RPMI7951 (cell line): Measurements from ENCODE around the gene BFSP1. TPM values are rescaled to one million over a fixed set of nuclear protein-coding genes. Genes with fewer than 3 reads are reported as not detected.
A peak's percentile ranks its signal among the peaks of the same experiment; 100 is the strongest.

Source experiments
- DNase-seq: peaks from one replicate; pipeline ENCODE4 v3.0.0-alpha.2; 2012; ENCODE audit warnings: low read depth
- total RNA-seq: library from RNA; depleted of rRNA; stranded (reverse); fragments of >200 nt; shearing (Covaris generic); gene quantifications from 2 replicates; pipeline ENCODE4 v1.2.3, GENCODE V29; 2014; rRNA removed

The BFSP1 gene
- total RNA-seq, 1 experiment from 2014 or later: 3.0 TPM

DNA sequence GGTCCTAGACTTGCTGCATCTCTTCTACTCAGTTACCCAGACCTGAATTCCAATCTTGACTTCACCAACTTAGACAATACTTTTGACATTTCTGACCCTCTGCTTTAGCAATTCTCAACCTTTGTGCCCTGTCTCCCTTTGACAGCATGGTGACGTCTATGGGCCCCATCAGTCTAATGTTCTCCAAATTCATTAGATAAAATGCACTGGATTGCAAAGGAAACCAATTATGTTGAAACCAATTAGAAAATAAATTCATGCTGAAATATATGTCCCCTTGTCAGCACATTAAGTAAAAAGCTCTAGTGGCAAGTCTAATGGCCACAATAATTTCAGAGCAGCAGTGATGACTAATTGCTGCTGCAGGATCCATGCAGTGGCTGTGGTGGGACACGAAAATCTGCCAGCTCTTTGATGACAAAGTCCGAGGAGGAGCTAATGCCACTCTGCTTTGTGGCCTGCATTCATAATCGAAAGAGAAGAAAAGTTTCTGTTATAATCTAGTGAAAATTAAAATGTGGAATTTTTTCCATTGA, 64.0 kb downstream of the BFSP1 start:
- DNase-seq: no peak

DNA sequence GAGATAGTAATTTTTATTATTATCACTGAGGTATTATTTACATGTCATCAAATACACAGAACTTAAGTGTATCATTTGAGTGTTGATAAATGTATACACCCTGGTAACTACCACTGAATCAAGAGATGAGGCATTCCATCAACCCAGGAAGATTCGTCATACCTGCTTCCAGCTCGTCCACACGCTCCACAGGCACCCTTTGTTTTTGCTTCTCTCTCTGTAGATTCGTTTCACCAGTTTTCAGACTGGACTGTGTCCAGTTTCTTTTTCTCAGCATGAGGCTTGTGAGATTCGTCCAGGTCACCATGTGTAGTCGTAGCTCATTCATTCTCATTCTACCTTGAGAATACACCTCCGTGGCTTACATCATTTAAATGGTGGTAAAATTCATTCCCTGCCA, 64.5 kb downstream of the BFSP1 start:
- DNase-seq: no peak

- no peak for DNase-seq
Measured at GRCh38 chr20:17465236-17465635, 65.9 kb downstream of the BFSP1 start.

- DNase-seq: no peak
Measured at GRCh38 chr20:17463711-17464110, 67.5 kb downstream of the BFSP1 start.

DNA sequence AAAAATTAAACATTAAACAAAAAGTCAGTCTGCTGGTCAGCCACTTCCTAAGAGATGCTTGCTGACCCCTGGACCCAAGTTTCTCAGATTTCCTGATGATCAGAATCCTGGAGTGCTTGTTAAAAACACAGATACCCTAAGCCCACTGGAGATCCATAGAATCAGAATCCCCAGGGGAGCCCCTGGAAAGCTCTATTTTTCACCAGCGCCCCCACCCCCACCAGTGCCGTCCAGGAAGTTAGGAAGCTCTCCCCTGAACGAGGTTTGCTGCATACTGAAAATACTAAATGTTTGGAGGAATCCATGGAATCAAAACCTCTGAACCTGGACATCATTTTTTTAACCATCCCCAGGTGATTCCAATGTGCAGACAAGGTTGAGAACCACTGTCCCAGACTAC, 69.2 kb downstream of the BFSP1 start:
- DNase-seq: no peak

GRCh38 chr20:17460119-17460518, 71.1 kb downstream of the BFSP1 start:
- peak; percentile 34 for DNase-seq

DNA sequence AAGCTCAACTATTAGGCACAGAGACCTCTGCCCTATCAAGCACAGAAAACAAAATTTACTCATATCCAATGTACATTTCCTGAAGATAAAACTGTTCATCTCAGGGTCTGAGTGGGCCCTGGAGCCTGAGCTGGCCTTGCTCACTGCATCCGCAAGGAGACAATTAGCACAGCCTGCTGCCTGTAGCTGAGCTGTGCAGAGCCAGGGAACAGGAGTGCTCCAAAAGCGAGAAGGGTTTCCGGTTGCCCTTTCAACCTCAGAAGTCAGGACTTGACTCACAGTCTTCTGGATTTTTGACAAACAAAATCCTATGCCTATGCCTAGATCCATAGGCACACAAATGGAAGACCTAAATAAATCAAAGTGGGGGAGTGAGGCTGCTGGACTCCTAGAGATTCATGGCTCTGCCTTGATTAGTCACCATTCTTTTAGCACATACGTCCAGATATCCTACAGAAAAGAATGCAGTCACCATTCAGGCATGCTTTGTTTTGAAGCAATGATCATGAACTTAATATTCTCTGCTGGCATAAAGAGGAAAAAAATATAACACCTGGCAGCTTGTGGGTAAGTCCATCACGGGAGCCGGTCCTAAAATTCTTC, 73.5 kb downstream of the BFSP1 start:
- no peak for DNase-seq

DNA sequence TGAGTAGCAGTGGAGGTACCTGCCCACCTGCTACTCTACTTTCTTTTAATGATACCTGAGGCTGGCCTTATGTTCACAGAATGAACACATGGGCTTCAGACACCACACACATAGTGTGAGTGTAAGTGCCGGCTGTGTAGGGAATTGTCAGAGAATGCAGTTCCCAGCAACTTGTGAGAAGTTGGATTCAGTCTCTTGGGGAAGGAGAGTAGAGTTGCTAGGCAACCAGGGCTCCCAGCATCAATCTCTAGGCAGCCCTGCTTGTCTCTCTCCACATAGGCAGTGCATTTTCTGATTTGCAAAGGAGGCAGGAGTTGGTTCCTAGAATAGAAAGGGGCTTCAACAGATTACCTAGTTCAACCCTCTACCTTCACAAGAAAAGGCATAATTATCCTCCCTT, 74.1 kb downstream of the BFSP1 start:
- DNase-seq: no peak

- peak; percentile 27 for DNase-seq
Measured at GRCh38 chr20:17456279-17456678, 74.9 kb downstream of the BFSP1 start.

- DNase-seq: no peak
Measured at GRCh38 chr20:17453592-17453991, 77.6 kb downstream of the BFSP1 start.

GRCh38 chr20:17452441-17452840, 78.7 kb downstream of the BFSP1 start:
- no peak for DNase-seq

GRCh38 chr20:17449031-17449430, 82.1 kb downstream of the BFSP1 start:
- no peak for DNase-seq

GRCh38 chr20:17448071-17448470, 83.1 kb downstream of the BFSP1 start:
- DNase-seq: no peak

DNA sequence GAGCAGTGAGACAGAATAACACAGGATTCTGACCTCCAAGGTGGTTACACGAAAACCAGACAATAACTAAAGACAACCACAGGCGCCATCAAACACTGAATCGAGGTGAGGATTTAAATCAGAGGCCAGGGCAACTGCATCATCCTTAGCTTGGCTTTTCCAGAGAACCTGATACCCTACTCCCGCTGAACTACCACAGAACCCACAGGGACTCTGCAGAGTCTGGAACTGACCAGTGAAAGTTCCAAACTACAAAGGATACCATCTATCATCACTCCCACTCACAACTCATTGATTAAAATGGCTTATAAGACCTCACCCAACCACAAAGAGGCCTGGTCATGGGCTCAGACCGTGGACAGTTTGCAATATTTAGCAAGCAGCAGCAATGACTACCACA, 85.0 kb downstream of the BFSP1 start:
- no peak for DNase-seq

DNA sequence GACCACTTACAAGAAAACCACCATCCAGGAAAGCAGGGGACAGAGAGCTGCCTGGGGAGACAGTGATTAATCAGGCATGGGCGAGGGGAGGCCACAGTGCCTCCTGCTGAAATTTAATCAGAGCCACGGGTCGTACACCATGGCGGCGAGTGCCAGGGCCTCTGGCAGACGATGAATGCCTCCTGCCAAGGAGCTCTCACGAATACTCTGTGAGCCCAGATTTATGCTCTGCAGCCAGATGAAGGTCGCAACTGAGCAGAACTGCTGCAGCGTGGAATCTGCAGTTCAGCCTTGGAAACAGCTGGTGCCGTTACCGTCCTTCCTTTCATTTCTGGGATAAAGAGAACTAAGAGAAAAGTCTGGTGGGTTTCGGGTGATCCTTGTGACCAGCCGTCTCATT, 85.6 kb downstream of the BFSP1 start:
- DNase-seq: no peak

DNA sequence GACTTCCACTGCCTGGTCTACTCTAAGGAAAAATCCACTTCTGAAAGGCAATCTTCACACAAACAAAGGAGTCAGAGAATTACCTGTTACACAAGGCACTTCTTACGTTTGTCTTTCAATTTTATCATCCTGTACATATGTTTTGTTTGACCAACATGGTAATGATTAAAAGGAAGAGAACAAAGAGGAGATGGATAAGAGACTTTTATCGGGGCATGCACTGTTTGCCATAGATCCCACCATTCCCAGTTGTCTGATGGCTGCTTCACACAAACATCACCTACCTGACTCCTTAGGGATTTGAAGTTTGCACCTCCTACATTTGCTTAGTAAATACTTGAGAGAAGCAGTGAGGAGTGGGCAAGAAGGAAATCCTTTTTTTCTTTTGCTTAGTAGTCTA, 87.1 kb downstream of the BFSP1 start:
- no peak for DNase-seq

Other genes starting within 250 kb of the BFSP1 start
- gene DSTN, start 38.7 kb upstream of the BFSP1 start, total RNA-seq: 541 and 689 TPM in 2 replicates
- 86.9 and 116 TPM in 2 replicates for gene RRBP1, start 150.9 kb upstream of the BFSP1 start, total RNA-seq
- not detected in 2 replicates for gene BANF2, start 168.6 kb upstream of the BFSP1 start, total RNA-seq